H1 (cell line): Measurements from ENCODE around the gene DUOXA1. TPM values are rescaled to one million over a fixed set of nuclear protein-coding genes. Genes with fewer than 3 reads are reported as not detected.

Experiments used
- ATF2 ChIP-seq: IDR thresholded peaks from 2 replicates; pipeline ENCODE4 v1.6.1; 2012; ENCODE audit warnings: low read length, inconsistent platforms
- BCL11A ChIP-seq, 2 experiments: IDR thresholded peaks; one replicate each; pipeline ENCODE4 v1.6.1; 2011; ENCODE audit warnings: low read depth in 2 of 2, low read length in 2 of 2, mild to moderate bottlenecking in 2 of 2
- CBX8 ChIP-seq: fragments of 300-800, 300-1000 bp; sonication (generic); IDR thresholded peaks from 2 replicates; pipeline ENCODE4 v1.7.1; 2016; ENCODE audit warnings: low read depth, low read length, borderline replicate concordance
- CTBP2 ChIP-seq: IDR thresholded peaks from 2 replicates; pipeline ENCODE4 v1.7.0; 2011; ENCODE audit warnings: borderline replicate concordance, mild to moderate bottlenecking, moderate library complexity, mixed read lengths, low read length; ENCODE audit not compliant: insufficient read depth, insufficient read length
- EZH2 ChIP-seq: fragments of 200-600 bp; sonication (generic); IDR thresholded peaks from 2 replicates; pipeline ENCODE4 v1.7.1; 2012; ENCODE audit warnings: low read depth, mild to moderate bottlenecking, moderate library complexity, low read length, inconsistent platforms; ENCODE audit not compliant: severe bottlenecking
- GTF2F1 ChIP-seq: IDR thresholded peaks from 2 replicates; pipeline ENCODE4 v1.6.1; 2012; ENCODE audit warnings: low read depth, low read length, improper control_type of control experiment, borderline replicate concordance
- JUN ChIP-seq: IDR thresholded peaks from 2 replicates; pipeline ENCODE4 v1.6.1; 2011; ENCODE audit warnings: low read depth, mild to moderate bottlenecking, improper control_type of control experiment, low read length
- KDM4A ChIP-seq: IDR thresholded peaks from one replicate; pipeline ENCODE4 v1.7.1; 2012; ENCODE audit warnings: low read depth, mild to moderate bottlenecking, moderate library complexity, low read length, inconsistent platforms; ENCODE audit not compliant: severe bottlenecking
- KDM5A ChIP-seq: fragments of 200-600 bp; IDR thresholded peaks from 2 replicates; pipeline ENCODE4 v1.7.1; 2012; ENCODE audit warnings: mild to moderate bottlenecking, low read length, inconsistent platforms, mixed read lengths
- MAX ChIP-seq: IDR thresholded peaks from 2 replicates; pipeline ENCODE4 v1.6.1; 2012; ENCODE audit warnings: inconsistent platforms
- NANOG ChIP-seq: IDR thresholded peaks from 2 replicates; pipeline ENCODE4 v1.6.1; 2011; ENCODE audit warnings: low read length, low read depth, mild to moderate bottlenecking, inconsistent platforms; ENCODE audit not compliant: insufficient read depth, poor library complexity, severe bottlenecking
- NRF1 ChIP-seq: IDR thresholded peaks from 2 replicates; pipeline ENCODE4 v1.6.1; 2011; ENCODE audit warnings: mild to moderate bottlenecking, low read depth, low read length, improper control_type of control experiment
- POU5F1 ChIP-seq: IDR thresholded peaks from 2 replicates; pipeline ENCODE4 v1.6.1; 2011; ENCODE audit warnings: low read depth, mild to moderate bottlenecking, low read length, moderate library complexity
- RFX5 ChIP-seq: IDR thresholded peaks from 2 replicates; pipeline ENCODE4 v1.6.1; 2011; ENCODE audit warnings: low read depth, low read length, improper control_type of control experiment, borderline replicate concordance
- RNF2 ChIP-seq: fragments of 200-900, 300-1000 bp; sonication (generic); IDR thresholded peaks from 2 replicates; pipeline ENCODE4 v1.7.1; 2016; ENCODE audit warnings: borderline replicate concordance, low read depth, mild to moderate bottlenecking, antibody characterized with exemption, low read length; ENCODE audit not compliant: poor library complexity, severe bottlenecking; ENCODE audit errors: missing control alignments
- SP2 ChIP-seq: IDR thresholded peaks from 2 replicates; pipeline ENCODE4 v1.6.1; 2012; ENCODE audit warnings: mild to moderate bottlenecking, low read length, inconsistent platforms
- SP4 ChIP-seq: IDR thresholded peaks from 2 replicates; pipeline ENCODE4 v1.6.1; 2012; ENCODE audit warnings: low read length, inconsistent platforms
- SUZ12 ChIP-seq: fragments of 200-600 bp; sonication (generic); IDR thresholded peaks from 2 replicates; pipeline ENCODE4 v1.6.1; 2012; ENCODE audit warnings: mild to moderate bottlenecking, inconsistent platforms, low read length, moderate library complexity, mixed read lengths
- TAF1 ChIP-seq: IDR thresholded peaks from 2 replicates; pipeline ENCODE4 v1.6.1; 2011; ENCODE audit warnings: mild to moderate bottlenecking, low read depth, low read length
- TBP ChIP-seq: IDR thresholded peaks from 2 replicates; pipeline ENCODE4 v1.6.1; 2011; ENCODE audit warnings: low read depth, low read length, improper control_type of control experiment
- TEAD4 ChIP-seq: IDR thresholded peaks from 2 replicates; pipeline ENCODE4 v1.6.1; 2012; ENCODE audit warnings: low read depth, low read length, inconsistent platforms, mixed read lengths
- ZNF274 ChIP-seq: IDR thresholded peaks from 2 replicates; pipeline ENCODE4 v1.7.0; 2012; ENCODE audit warnings: low read length, borderline replicate concordance; ENCODE audit errors: extremely low read depth
- polyA plus RNA-seq, 7 experiments: library from polyadenylated mRNA; depleted of rRNA in 3 of 7; stranded (reverse) in 5 of 7; unstranded in 2 of 7; fragments of >200 nt in 5 of 7; fragments of 200-250 nt in 2 of 7; gene quantifications; 1 replicate in 5 of 7; 2 replicates in 1 of 7; 4 replicates in 1 of 7; pipeline versions ENCODE4 v1.2.1 to v1.2.3, GENCODE V29; 2011 to 2013; ENCODE audit warnings: missing spikeins in 2 of 7, mixed read lengths in 2 of 7
- total RNA-seq: library from RNA; stranded (reverse); fragmentation: NEBNext Ultra II Directional; extraction: Animal tissue kit (Norgen Biotek cat#: 25700); gene quantifications from 2 replicates; pipeline ENCODE4 v1.2.1, GENCODE V29; 2021

The DUOXA1 gene
- total and polyA plus RNA-seq, 2 of the 8 experiments (the other 6 are each of a cell fraction or from before 2014, with no cell fraction given) = 0.18 TPM; not detected in 1

GRCh38 chr15:45116482-45117307 is 13.0 kb downstream of the DUOXA1 start (continued):
- TF ChIP-seq EZH2 = peak; percentile 96
- TF ChIP-seq KDM5A = no peak
- no peak for TF ChIP-seq GTF2F1
- TF ChIP-seq MAX = peak; percentile 85
- TF ChIP-seq BCL11A (IDR thresholded peaks at IDR 0.05; ENCODE audit: low read depth in 2 of 2, low read length in 2 of 2) = no peak
- no peak for TF ChIP-seq RNF2
- TF ChIP-seq CTBP2 = no peak
- TF ChIP-seq POU5F1 = no peak
- no peak for TF ChIP-seq SP2
- TF ChIP-seq SUZ12 = peak; percentile 97
- TF ChIP-seq RFX5 = no peak
- TF ChIP-seq TAF1 = no peak
- no peak for TF ChIP-seq JUN
- TF ChIP-seq NRF1 = no peak
- no peak for TF ChIP-seq TEAD4
- TF ChIP-seq SP4 = no peak
- TF ChIP-seq ZNF274 = no peak
- 0 out of 2 replicates have a peak, but pooled peaks have one; percentile 28 for TF ChIP-seq CBX8
- no peak for TF ChIP-seq NANOG
- no peak for TF ChIP-seq ATF2
- TF ChIP-seq KDM4A = peak; percentile 1
- TF ChIP-seq TBP = no peak
